ENCODE measurements around the gene GPR33. TPM values are rescaled to one million over a fixed set of nuclear protein-coding genes. Genes with fewer than 3 reads are reported as not detected.

The GPR33 gene
- polyA plus RNA-seq, 1 of the 3 experiments (the other 2 are of a cell fraction) = not detected

- Histone ChIP-seq H3K9me3 (no peaks in the 10 kb centered on the region), H3K36me3 (replicated peaks in 1 of 2; ENCODE audit: control insufficient read depth in 1 of 2, insufficient read depth in 2 of 2, low read length in 1 of 2) (peaks cover 8 to 27% of the 10 kb centered on the region in 2 experiments), H3K27ac (ENCODE audit: low read depth in 2 of 2, low read length in 1 of 2) (peak overlapping the region in 1 of 2 experiments; percentile 40; a peak in 1 of 4 replicates), H2AFZ (ENCODE audit: low read depth) (no peak overlapping the region), H3K4me1 (ENCODE audit: control insufficient read depth in 1 of 2, insufficient read depth in 2 of 2, low read depth in 1 of 2, low read length in 1 of 2) (no peaks in the 10 kb centered on the region; a peak in 1 of 4 replicates), H3K27me3 (ENCODE audit: insufficient read depth) (no peaks in the 10 kb centered on the region), H4K20me1 (ENCODE audit: insufficient read depth) (no peaks in the 10 kb centered on the region), H3F3A (replicated peaks; ENCODE audit: insufficient read depth) (no peaks in the 10 kb centered on the region), H3K9me2 (no peaks in the 10 kb centered on the region), H3K9ac (no peak overlapping the region), H3K79me2 (ENCODE audit: insufficient read depth) (no peaks in the 10 kb centered on the region), H3K4me3 (ENCODE audit: low read depth in 2 of 2, low read length in 1 of 2) (no peak overlapping the region), H3K4me2 (no peak overlapping the region)
- 83% methylated on average over 6 of the region's 6 CpGs for WGBS (ENCODE audit: low lambda C conversion rate)
- no peak for TF ChIP-seq GABPA (IDR thresholded peaks at IDR 0.05; ENCODE audit: low read depth)
- ChIA-PET POLR2A (no interaction called here), CTCF (interaction anchor here (0.6 kb wide), 1 partner anchor 17 kb away, joined by 3 read pairs; no protein-coding TSS in a partner anchor)
- DNase-seq = no peak
Measured at GRCh38 chr14:31442284-31442683, 45.6 kb downstream of the GPR33 start.

GRCh38 chr14:31441273-31442111 lies 46.3 kb downstream of the GPR33 start:
- Histone ChIP-seq H3K4me1 (ENCODE audit: control insufficient read depth in 1 of 2, insufficient read depth in 2 of 2, low read depth in 1 of 2, low read length in 1 of 2) (no peaks in the 10 kb centered on the region; a peak in 1 of 4 replicates), H4K20me1 (ENCODE audit: insufficient read depth) (no peaks in the 10 kb centered on the region), H3K27ac (ENCODE audit: low read depth in 2 of 2, low read length in 1 of 2) (peak overlapping the region; percentile 17 to 40; a peak in 3 of 4 replicates), H3K9me2 (no peaks in the 10 kb centered on the region), H3K4me3 (ENCODE audit: low read depth in 2 of 2, low read length in 1 of 2) (no peak overlapping the region), H2AFZ (ENCODE audit: low read depth) (no peak overlapping the region), H3K9me3 (no peaks in the 10 kb centered on the region), H3K36me3 (replicated peaks in 1 of 2; ENCODE audit: control insufficient read depth in 1 of 2, insufficient read depth in 2 of 2, low read length in 1 of 2) (peaks cover 5 to 21% of the 10 kb centered on the region in 2 experiments), H3K27me3 (ENCODE audit: insufficient read depth) (no peaks in the 10 kb centered on the region), H3K4me2 (no peak overlapping the region), H3K9ac (no peak overlapping the region), H3K79me2 (ENCODE audit: insufficient read depth) (no peaks in the 10 kb centered on the region), H3F3A (replicated peaks; ENCODE audit: insufficient read depth) (no peaks in the 10 kb centered on the region)
- WGBS (ENCODE audit: low lambda C conversion rate) = 87% methylated on average over 7 of the region's 7 CpGs
- POLR2A ChIA-PET = interaction anchor here (0.7 kb wide), 1 partner anchor 21 kb away, joined by 3 read pairs; the partner anchor contains the start of gene HEATR5A
- DNase-seq = no peak
- TF ChIP-seq FOXM1 (IDR thresholded peaks at IDR 0.05; ENCODE audit: low read depth) (no peak), ZBTB33 (IDR thresholded peaks at IDR 0.05; ENCODE audit: borderline replicate concordance, low read depth) (no peak), CTCF (IDR thresholded peaks at IDR 0.05) (no peak), RAD21 (IDR thresholded peaks at IDR 0.05; ENCODE audit: low read length) (no peak), RCOR1 (IDR thresholded peaks at IDR 0.05; ENCODE audit: low read length) (no peak), TEAD4 (IDR thresholded peaks at IDR 0.05; ENCODE audit: borderline replicate concordance, insufficient read depth) (no peak), MAX (IDR thresholded peaks at IDR 0.05; ENCODE audit: low read depth) (no peak)
- CTCF ChIA-PET = interaction anchor here (0.6 kb wide), 1 partner anchor 16 kb away, joined by 3 read pairs; no protein-coding TSS in a partner anchor
